Renal cortical epithelial cell (primary cell): ENCODE results near the gene SLC39A11. TPM values are rescaled to one million over a fixed set of nuclear protein-coding genes. Genes with fewer than 3 reads are reported as not detected.
"Not testable (repeated sequence)": the region's sequence is repeated elsewhere in the genome, so short reads cannot be mapped to it uniquely, and the experiment has no call there.

Experiments used
- DNase-seq: peaks from one replicate; pipeline ENCODE4 v3.0.0-alpha.2; 2011; ENCODE audit warnings: low read depth
- total RNA-seq: library from RNA; depleted of rRNA; stranded (reverse); fragments of >200 nt; gene quantifications from 2 replicates; pipeline ENCODE4 v1.2.3, GENCODE V29; 2014

Gene SLC39A11
- total RNA-seq, 1 donor from 2014 or later: 24.2 TPM

DNA sequence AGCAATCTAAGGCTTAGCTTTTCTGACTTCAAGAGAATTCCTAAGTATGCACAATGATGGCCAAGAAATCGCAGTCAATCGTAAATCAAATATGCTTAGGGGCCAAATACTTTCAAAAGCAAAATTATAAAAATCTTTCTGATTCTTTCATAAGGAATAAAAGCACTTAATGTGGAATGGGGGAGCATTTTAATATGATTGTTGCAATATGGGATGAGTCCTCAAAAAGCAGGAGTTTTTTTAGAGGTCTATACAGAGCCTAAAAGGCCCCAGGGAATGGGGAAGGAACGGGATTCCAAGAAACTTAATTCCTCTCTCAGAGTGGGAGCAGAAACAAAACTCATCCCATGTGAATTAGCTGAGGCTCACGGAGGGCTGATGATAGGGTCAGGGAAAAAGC is 14.7 kb upstream of the SLC39A11 start:
- DNase-seq: no peak

DNA sequence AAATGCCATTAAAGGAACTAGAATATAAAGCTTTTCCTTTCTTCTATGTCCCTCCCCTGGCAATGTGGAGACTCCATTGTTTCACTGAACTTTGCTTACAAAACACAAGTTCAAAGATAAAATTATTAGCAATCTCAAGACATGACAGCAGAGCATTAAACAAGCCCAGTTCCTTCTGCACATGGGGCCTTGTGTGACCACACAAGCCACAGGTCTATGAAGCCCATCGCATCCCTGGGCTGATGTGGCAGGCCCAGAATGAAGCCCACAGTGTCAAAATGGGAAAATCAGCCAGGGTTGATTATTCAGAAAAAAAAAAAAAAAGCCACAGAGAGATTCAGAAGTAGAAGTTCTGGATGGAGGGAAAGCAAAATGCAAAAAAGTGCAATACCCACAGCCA is 12.9 kb upstream of the SLC39A11 start:
- DNase-seq: no peak

DNA sequence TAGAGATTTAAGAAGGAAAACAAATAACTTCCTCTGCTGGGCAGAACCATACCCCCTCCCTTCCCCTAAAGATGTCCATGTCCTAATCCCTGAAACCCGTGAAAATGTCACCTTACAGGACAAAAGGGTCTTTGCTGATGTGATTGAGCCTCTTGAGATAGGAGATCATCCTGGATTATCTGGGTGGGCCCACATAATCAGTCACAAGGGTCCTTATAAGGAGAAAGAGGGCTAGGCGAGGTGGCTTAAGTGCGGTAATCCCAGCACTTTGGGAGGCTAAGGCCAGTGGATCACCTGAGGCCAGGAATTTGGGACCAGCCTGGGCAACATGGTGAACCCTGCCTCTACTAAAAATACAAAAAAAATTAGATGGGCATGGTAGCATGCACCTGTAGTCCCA is 12.0 kb upstream of the SLC39A11 start:
- no peak for DNase-seq

DNA sequence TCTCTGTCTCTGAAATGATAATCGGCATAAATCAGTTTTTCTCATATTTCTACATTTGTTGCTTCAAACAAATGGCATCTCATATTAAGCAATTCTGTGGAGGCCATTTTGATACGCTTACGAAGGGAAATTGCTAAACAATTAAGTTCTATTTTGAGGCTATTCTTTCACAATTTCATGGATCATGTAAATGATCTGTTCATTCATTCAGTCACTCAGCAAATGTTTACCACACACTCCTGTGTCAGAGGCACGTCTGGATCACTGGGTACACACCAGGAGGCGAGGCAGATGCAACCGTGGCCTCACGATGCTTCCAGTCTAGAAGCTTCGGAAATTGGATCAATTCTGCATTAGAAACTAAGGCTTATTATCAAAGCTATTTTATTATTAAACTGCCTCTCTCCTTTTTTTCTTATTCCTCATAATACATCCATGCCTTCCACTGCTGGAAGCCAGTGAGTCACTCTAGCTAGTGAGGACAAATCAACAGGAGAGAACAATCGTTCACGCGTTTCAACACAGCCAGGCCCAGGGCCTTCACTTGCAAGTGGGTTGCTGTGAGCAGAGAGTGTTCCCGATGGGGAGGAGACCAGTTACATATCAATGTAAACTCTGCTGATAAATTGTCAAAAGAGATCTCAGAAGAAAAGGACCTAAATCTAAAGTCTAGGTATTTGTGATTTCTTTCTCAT is 11.3 kb upstream of the SLC39A11 start:
- peak; percentile 47 for DNase-seq

DNA sequence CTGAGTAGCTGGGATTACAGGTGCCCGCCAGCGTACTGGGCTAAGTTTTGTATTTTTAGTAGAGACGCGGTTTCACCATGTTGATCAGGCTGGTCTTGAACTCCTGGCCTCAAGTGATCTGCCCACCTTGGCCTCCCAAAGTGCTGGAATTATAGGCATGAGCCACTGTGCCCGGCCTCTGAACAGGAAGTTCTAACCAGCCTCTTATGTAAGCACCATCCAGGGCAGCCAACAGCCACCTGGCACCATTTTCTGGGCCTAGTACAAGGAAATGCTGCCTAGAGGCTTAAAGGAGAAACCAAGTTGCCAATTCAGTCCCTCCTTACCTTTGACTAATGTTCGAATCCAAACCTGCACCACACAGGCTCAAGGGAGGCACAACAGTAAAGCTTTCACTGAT is 8.5 kb upstream of the SLC39A11 start:
- DNase-seq: no peak

DNA sequence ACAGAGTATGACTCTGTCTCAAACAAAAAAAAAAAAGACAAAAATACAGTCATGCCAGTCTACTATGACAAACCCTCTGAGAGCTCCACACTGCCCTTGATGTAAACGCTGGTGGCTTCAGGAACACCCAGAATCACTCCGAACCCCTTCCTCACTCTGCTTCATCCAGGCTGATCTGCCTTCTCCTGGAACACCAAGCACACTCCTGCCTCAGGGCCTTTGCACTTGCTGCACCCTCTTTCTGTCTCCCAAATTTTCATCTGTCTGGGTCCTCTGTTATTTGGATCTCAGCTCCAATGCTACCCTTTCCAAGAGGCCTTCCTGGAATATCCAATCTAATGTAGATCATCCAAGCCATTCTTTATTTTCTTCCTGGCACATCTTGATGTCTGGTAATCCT is 7.9 kb upstream of the SLC39A11 start:
- no peak for DNase-seq

DNA sequence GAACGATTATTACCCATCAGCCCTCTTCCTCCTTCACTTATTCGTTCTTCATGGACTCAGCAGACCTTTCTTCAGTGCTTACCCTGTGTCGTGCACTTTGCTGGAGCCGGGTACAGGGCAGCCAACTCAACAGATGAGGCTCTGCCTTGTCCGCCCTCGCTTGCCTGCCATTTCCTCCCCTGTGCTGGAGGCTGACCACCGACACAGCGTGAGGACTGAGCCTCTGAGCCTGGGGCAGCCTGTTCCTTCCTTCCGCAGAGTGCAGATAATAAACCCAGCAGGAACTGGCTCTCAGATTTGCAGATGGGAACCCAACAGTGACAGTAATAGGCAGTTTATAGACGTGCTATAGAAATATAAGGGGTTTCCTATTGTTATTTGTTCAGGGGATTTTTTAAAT is 7.0 kb upstream of the SLC39A11 start:
- DNase-seq: no peak

DNA sequence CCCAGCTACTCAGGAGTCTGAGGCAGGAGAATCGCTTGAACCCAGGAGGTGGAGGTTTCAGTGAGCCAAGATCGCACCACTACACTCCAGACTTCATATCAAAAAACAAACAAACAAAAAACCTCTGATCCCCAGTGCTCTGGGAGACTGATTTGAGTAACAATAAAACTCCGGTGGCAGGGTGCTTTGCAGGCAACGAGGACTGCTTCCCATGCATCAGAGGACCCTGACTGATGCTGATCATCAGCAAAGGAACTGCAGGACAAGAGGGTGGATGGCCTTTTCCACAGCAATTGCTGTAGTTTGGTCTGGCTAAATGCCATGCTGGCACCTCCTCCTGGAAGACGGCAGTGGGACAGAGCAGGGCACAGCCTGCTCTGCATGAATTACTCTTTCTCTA is 6.4 kb upstream of the SLC39A11 start:
- DNase-seq: no peak

DNA sequence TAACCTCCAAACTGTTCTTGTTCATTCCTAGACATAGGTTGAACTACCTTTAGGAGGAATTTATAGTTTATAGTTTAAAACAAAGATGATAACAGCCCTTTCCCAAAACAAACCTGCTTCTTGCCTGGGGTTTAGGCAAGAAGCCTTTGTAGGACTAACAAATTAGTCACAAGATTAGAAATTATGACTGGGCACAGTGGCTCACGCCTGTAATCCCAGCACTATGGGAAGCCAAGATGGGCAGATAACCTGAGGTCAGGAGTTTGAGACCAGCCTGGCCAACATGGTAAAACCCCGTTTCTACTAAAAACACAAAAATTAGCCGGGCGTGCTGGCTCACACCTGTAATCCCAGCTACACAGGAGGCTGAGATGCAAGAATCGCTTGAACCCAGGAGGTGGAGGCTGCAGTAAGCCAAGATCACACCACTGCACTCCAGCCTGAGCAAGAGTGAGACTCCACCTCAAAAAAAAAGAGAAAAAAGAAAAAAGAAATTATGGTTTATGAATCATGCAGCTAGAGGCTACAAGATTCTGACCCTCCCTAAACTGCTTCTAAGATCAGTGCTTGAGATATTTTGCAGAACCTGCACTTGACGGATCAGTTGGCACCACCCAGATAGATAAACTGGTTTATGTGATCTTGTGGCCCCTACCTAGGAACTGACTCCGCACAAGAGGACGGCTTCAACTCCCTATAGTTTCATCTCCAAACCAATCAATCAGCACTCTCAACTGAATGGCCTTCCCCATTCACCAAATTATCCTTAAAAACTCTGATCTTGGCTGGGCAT is 5.7 kb upstream of the SLC39A11 start:
- DNase-seq: not testable (repeated sequence)

DNA sequence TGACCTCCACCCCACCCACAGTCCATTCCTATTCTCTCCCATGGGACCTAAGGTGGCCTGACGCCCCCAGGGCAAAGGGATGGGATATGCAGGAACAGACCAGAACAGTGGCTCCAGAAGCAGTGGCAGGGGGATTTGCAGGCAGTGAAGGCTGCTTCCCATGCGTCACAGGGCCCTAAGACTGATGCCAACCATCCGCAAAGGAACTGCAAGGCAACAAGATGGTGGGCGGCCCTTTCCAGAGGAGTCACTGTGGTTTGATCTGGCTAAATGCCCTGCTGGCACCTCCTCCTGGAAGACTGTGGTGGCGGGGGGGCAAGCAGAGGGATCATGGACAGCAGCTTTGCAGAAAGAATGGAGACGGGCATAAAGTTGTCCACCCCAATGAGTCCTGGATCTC is 4.4 kb upstream of the SLC39A11 start:
- no peak for DNase-seq

DNA sequence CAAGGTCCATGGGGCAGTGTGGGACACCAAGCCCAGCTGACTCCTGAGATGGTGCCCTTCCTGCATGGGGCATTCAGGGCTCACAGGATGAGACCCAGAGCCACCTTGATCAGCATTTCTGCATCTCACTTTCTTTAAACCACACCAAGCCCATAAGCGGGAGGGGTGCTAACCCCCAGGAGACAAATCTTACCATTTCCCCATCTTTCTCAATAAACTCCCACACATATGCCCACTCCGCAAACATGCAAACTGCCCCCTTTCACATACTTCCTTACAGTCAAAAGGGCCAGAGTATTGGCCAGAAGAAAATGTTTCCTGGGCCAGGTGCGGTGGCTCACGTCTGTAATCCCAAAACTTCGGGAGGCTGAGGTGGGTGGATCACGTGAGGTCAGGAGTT is 3.7 kb upstream of the SLC39A11 start:
- DNase-seq: no peak

DNA sequence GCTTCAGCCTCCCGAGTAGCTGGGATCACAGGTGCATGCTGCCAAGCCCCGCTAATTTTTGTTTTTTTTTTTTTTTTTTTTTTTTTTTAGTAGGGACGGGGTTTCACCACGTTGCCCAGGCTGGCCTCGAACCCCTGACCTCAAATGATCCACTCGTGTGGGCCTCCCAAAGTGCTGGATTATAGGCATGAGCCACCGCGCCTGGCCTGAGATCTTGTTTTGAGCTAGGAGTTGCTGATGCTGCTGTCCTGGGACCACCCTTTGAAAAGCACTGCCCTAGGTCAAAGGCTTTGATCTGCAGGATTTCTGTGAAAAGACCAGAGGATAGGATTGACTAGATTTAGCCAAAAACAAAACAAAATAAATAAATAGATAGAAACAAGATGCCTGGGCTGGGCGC is 798 bp upstream of the SLC39A11 start:
- no peak for DNase-seq

DNA sequence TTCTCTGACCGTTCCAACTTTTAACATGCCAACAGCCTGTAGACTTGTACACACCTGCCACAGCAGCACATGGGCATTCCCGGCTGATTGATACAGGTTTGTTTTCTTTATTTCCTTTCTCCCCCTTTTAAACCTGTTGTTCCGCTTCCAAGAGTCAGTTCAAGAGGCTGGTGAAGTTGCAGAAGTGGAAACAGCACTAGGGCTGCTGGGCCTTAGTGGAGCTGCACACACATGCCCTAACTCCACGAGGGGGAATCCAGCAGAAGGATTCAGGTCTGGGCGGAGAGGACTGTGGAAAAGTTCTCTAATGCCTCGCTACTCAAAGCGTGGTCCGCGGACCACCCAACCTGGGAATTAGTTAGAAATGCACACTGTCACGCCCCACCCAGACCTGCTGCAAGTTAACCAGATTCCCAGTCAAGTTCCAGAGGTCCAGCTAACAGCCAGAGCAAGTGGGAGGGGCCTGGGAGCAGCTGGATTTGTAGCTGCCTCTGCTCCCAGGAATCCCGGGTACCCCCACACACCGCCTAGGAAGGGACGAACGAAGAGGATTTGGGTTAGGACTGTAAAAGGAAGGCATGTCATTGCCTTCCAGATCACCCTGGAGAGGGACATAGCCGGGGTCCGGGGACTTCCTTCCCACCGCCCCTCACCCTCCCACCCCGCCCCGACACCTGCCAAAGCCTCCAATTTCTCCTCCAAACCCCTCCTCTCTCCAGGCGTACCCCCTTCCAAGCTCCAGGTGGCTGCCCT is 542 bp downstream of the SLC39A11 start:
- DNase-seq: no peak

DNA sequence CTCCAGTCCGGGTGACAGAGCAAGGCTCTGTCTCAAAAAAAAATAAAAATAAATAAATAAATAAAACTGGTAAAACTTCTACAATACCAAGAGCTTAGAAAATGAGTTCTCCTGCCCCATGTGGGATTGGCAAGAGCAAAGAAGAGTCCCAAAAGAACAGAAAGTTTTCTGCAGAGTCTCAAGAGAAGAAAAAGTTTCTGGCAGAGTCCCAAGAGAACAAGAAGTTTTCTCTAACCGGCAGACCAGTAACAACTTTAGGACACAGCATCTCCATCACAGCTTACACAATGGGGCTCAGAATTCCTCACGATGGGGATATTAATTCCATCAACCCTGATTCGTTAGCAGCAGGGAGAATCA is 1.1 kb downstream of the SLC39A11 start:
- DNase-seq: no peak

DNA sequence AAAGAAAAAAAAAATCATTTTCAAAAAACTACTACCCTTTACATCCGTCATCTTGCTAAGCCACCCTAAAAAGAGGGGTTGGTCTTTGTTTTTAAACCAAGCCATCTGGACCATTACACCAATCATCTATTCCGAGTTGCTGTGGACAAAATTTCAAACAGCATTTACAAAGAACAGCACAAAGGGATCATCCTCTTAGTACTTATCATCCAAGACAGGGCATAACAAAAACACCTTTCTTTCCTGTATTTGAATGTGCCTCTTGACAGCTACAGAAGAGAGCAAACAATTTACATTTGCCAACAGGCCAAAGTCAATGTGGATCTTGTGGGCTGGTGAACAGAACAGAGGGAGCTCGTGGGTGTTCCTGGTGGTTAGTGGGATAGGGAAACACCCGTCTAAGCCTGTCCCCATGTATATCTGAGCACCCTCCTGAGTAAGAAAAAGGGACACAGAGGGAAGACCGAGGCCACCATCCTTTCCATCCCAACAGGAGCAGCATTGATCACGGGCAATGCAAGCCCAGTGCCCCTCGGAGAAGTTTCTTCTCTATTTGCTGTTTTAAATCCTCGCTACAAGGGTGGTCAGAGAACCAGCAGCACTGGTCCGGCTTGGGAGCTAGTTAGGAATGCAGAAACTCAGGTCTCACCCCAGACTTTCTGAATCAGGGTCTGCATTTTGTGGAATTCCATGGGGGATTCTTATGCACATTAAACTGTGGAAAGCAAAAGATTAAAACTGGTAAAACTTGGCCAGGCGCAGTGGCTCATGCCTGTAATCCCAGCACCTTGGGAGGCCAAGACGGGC is 1.9 kb downstream of the SLC39A11 start:
- no peak for DNase-seq

DNA sequence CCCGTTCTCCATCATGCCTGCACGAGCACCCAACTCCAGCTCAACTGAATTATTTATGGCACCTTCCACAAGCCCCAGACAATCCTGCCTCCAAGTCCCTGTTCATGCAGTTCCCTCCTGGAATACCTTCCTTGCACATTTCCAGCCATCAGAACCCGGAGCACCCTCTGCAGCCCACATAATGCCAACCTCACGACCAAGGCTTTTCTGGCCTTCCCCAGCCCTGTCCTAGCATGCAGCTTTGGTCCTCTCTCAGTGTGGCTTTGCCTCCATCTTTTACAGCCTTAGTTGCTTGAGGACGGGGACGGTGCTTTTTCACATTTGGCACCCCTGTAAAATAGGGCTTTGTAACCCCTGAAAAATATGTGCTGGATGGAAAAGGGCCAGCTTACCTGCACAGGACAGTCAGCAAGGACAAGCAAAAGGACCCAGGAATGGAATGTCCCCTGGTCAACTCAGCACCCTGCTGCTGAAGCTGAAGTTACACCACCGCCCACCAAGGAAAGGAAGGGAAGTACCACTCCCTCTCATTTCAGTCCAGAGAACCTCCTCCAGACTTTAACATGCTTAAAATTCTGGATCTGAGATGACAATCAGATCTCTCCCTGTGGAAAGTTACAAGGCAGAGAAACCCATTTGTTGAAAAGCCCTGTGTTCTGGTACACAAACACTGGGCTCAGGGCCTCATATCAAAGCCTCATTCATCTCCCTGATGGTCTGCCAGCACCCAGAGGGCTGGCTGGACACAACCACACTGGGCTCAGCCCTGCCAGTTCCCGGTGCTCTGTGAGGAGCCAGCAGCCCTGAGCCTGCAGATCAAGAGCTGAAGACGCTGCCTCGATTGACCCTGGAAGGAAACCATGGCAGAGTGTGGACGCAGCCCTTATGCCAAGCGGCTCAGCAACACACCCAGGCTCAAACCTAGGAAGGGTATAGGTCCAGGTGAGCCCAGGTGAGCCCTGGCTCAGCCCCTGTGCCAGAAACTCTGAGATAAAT is 2.9 kb downstream of the SLC39A11 start:
- DNase-seq: no peak

DNA sequence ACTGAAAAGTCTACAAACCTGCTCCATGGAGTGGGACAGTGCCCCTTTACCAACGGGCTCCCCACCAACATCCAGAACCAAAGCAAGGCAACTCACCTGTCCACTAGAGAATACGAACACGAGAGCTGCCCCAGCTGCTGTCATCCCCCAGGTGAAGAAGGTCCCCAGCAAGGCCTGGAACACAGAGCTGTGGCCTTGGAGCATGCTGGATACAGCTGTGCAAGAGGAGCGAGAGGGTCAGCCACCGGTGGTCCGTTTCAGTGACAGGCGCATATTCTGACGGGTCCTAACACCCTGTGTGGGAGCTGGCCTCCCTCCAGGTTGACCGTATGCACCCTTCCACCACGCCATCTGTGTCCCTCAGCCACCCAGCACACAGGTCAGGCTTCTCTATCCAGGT is 3.9 kb downstream of the SLC39A11 start:
- DNase-seq: no peak

DNA sequence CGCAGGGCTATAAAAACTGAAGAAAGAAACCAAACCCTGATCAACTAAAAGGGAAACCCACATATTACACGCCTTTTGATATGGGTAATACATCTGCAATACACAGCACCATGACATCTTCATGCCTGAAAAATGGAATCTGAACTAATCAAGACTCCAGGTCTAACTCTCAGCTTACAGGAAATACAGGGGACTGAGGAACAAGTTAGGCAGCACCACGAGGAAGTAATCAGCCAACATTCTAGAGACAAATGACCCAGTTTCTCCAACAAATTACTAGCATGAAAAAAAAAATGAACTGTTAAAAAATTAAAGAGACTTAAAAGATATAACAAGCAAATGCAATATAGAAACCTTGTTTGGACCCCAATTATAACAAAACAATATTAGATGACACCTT is 9.1 kb downstream of the SLC39A11 start:
- no peak for DNase-seq

DNA sequence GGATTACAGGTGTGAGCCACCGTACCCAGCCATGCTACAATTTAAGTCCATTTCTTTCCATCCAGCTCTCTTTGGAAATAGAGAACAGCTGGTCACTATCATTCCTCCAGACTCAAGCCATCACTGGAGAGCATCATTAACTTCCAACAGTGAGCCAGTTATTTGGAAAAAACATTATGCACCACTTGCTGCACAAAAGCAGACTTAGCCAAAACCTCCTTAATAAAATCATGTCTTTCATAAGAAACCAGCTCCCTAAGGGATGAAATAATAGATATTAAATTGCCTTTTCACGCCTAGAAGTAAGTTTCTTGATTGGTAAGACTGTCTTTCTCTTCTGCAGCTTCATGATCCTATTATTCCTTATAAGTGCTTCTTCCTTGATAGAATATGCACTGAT is 17.9 kb downstream of the SLC39A11 start:
- no peak for DNase-seq

DNA sequence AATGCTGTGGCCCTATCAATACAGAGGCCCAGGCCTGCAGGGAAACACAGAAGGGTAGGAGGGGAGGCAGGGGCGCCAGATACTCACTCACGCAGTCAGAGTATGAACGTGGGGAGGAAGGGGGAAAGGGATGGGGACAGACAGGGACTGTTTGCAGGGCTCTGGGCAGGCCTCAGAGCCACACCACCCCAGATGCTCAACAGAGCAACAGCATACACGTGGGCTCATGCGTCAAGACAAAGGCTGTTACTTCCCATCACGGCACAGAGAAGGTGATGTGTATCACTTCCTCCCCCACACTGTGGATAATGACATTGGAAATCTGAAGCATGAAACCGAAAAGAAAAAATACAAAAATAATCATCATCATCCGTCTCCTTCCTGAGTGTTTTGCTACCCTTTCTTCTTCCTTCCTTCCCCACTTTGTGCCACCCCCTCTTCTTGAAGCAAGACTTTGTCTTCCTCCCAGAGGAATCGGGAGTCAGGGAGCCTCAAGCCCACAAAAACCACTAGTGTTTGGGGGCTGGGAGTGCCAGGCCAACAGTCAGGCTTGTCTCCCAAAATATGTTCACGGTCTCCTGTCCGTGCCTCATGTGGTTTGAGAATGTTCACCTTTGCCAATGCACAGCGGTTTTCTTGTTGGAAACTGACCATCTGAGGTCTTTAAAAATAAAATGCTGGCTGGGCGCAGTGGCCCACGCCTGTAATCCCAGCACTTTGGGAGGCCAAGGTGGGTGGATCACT is 20.1 kb downstream of the SLC39A11 start:
- no peak for DNase-seq
